Liver (tissue), 9 donors: ENCODE results near the gene N4BP3. TPM values are rescaled to one million over a fixed set of nuclear protein-coding genes. Genes with fewer than 3 reads are reported as not detected.
"Not testable (repeated sequence)": the region's sequence is repeated elsewhere in the genome, so short reads cannot be mapped to it uniquely, and the experiment has no call there.

Experiments
- DNase-seq: peaks from one replicate; pipeline ENCODE4 v3.0.0-alpha.2; 2017; ENCODE audit warnings: low spot score
- H3K27ac ChIP-seq, 2 donors: one replicate each; pipeline ENCODE4 v1.7.0; 2013; ENCODE audit warnings: inconsistent platforms in 2 of 2, low read length in 2 of 2, control low read depth in 1 of 2, low read depth in 1 of 2, mild to moderate bottlenecking in 1 of 2
- H3K27me3 ChIP-seq, 4 donors: one replicate each; pipeline versions ENCODE4 v1.6.1 to v1.7.0; 2013; ENCODE audit warnings: low read length in 3 of 4, inconsistent platforms in 1 of 4, mild to moderate bottlenecking in 1 of 4, moderate library complexity in 1 of 4; ENCODE audit not compliant: control insufficient read depth in 4 of 4, insufficient read depth in 4 of 4
- H3K36me3 ChIP-seq, 4 donors: one replicate each; pipeline versions ENCODE4 v1.6.1 to v1.7.0; 2013; ENCODE audit warnings: low read length in 3 of 4, mild to moderate bottlenecking in 3 of 4, low read depth in 1 of 4, moderate library complexity in 1 of 4; ENCODE audit not compliant: control insufficient read depth in 4 of 4, insufficient read depth in 3 of 4
- H3K4me1 ChIP-seq, 4 donors: one replicate each; pipeline versions ENCODE4 v1.6.1 to v1.7.0; 2013; ENCODE audit warnings: low read length in 3 of 4, mild to moderate bottlenecking in 3 of 4, moderate library complexity in 1 of 4; ENCODE audit not compliant: control insufficient read depth in 4 of 4, insufficient read depth in 4 of 4
- H3K4me3 ChIP-seq, 3 donors: one replicate each; pipeline versions ENCODE4 v1.6.1 to v1.7.0; 2013; ENCODE audit warnings: low read length in 3 of 3, control low read depth in 1 of 3, low read depth in 1 of 3, mild to moderate bottlenecking in 1 of 3
- H3K9ac ChIP-seq, 2 donors: one replicate each; pipeline ENCODE4 v1.7.0; 2013; ENCODE audit warnings: low read length in 2 of 2, mild to moderate bottlenecking in 2 of 2, moderate library complexity in 2 of 2, control low read depth in 1 of 2, low read depth in 1 of 2
- H3K9me3 ChIP-seq, 4 donors: one replicate each; pipeline versions ENCODE4 v1.6.1 to v1.7.0; 2013; ENCODE audit warnings: low read length in 3 of 4; ENCODE audit not compliant: control insufficient read depth in 4 of 4
- FOXA1 ChIP-seq: IDR thresholded peaks from 2 replicates; pipeline ENCODE4 v1.6.1; 2016; ENCODE audit warnings: antibody characterized with exemption
- FOXA2 ChIP-seq: IDR thresholded peaks from 2 replicates; pipeline ENCODE4 v1.6.1; 2016; ENCODE audit warnings: antibody characterized with exemption
- GABPA ChIP-seq, 2 donors: IDR thresholded peaks in 1 of 2; conservative IDR thresholded peaks in 1 of 2; 2 replicates each; pipeline ENCODE4 v1.6.1; 2016; ENCODE audit warnings: antibody characterized with exemption in 2 of 2, mild to moderate bottlenecking in 1 of 2, moderate library complexity in 1 of 2
- HNF4A ChIP-seq, 2 donors: conservative IDR thresholded peaks; 2 replicates each; pipeline ENCODE4 v1.6.1; 2016; ENCODE audit warnings: antibody characterized with exemption in 2 of 2, mild to moderate bottlenecking in 2 of 2
- JUND ChIP-seq, 2 donors: IDR thresholded peaks; 2 replicates each; pipeline ENCODE4 v1.6.1; 2016; ENCODE audit warnings: antibody characterized with exemption in 2 of 2
- RAD21 ChIP-seq, 2 donors: IDR thresholded peaks; 2 replicates each; pipeline ENCODE4 v1.6.1; 2016; ENCODE audit warnings: antibody characterized with exemption in 2 of 2, mild to moderate bottlenecking in 2 of 2
- RXRA ChIP-seq, 2 donors: IDR thresholded peaks; 2 replicates each; pipeline ENCODE4 v1.6.1; 2017 to 2018; ENCODE audit warnings: antibody characterized with exemption in 2 of 2, mild to moderate bottlenecking in 1 of 2
- TAF1 ChIP-seq: conservative IDR thresholded peaks from 2 replicates; pipeline ENCODE4 v1.6.1; 2016; ENCODE audit warnings: antibody characterized with exemption, mild to moderate bottlenecking
- YY1 ChIP-seq: IDR thresholded peaks from 2 replicates; pipeline ENCODE4 v1.6.1; 2016; ENCODE audit warnings: antibody characterized with exemption, mild to moderate bottlenecking
- WGBS: extraction: QIAGEN DNeasy Blood & Tissue Kit; methylation state at CpG from one replicate; pipeline ENCODE4 v1.1.7; 2013; 5-methylcytosine and 5-hydroxymethylcytosine counted together
- polyA plus RNA-seq, 2 donors: library from polyadenylated mRNA; stranded (reverse) in 1 of 2; unstranded in 1 of 2; fragments of 200-250 nt in 1 of 2; fragments of >200 nt in 1 of 2; fragmentation: Nextera tagmentation in 1 of 2; extraction: Ambion mirVana in 1 of 2; gene quantifications; one replicate each; pipeline versions ENCODE4 v1.2.1 to v1.2.3, GENCODE V29; 2013 to 2015
- total RNA-seq, 2 donors: library from RNA; depleted of rRNA; stranded (reverse); fragments of >200 nt; gene quantifications; one replicate each; pipeline ENCODE4 v1.2.3, GENCODE V29; 2014
- TF ChIP-seq, protein P1 (sequence below): IDR thresholded peaks from 2 replicates; pipeline ENCODE4 v1.6.1; 2016; ENCODE audit warnings: antibody characterized with exemption
- TF ChIP-seq, protein P2 (sequence below): IDR thresholded peaks from 2 replicates; pipeline ENCODE4 v1.6.1; 2016; ENCODE audit warnings: antibody characterized with exemption
- TF ChIP-seq, protein P3 (sequence below): IDR thresholded peaks from 2 replicates; pipeline ENCODE4 v1.6.1; 2016; ENCODE audit warnings: antibody characterized with exemption
- donor health status: healthy.
- donor health status: healthy.
- donor health status: healthy.
- donor health status: healthy.
- donor health status: healthy.

The N4BP3 gene
- total and polyA plus RNA-seq, 4 donors = 0.06 to 0.28 (median 0.08) TPM; not detected in 1

DNA sequence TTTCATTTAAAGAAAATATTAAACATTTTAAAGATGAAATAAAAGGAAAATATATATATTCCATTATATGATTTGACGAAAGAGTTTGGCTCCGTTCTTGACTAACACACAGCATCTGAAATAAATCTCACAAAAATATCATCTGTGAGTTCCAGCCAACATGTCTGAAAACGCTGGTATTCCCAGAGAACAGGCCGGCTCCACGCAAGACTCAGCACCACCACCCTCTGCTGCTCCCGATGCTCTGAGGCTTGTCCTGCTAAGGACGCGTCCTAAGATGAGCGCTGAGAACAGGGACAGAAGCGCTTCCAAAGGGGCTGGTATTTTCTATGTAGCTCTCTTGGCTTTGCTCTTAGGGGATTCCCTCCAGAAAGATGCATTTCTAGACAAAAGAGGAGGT is 40.6 kb upstream of the N4BP3 start:
- WGBS = 81% methylated on average over 10 of the region's 10 CpGs

GRCh38 chr5:178074266-178074952 is 38.9 kb upstream of the N4BP3 start:
- WGBS = 52% methylated on average over 14 of the region's 14 CpGs

More for the DNA sequence above, 40.6 kb upstream of the N4BP3 start:
- Histone ChIP-seq H3K9ac (no peak overlapping the region), H3K4me1 (peaks cover 0 to 2% (median 0%) of the 10 kb centered on the region in 4 donors), H3K27me3 (peaks cover 0 to 4% (median under 1%) of the 10 kb centered on the region in 4 donors), H3K9me3 (no peaks in the 10 kb centered on the region), H3K36me3 (no peaks in the 10 kb centered on the region), H3K4me3 (no peak overlapping the region), H3K27ac (no peak overlapping the region)
- TF ChIP-seq, protein P1, sequence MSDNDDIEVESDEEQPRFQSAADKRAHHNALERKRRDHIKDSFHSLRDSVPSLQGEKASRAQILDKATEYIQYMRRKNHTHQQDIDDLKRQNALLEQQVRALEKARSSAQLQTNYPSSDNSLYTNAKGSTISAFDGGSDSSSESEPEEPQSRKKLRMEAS = no peak
- no peak for TF ChIP-seq HNF4A (conservative IDR thresholded peaks at IDR 0.05)
- TF ChIP-seq YY1 = no peak
- no peak for TF ChIP-seq GABPA (IDR thresholded peaks at IDR 0.05 in 1 of 2, conservative IDR thresholded peaks at IDR 0.05 in 1 of 2)
- TF ChIP-seq, protein P2, sequence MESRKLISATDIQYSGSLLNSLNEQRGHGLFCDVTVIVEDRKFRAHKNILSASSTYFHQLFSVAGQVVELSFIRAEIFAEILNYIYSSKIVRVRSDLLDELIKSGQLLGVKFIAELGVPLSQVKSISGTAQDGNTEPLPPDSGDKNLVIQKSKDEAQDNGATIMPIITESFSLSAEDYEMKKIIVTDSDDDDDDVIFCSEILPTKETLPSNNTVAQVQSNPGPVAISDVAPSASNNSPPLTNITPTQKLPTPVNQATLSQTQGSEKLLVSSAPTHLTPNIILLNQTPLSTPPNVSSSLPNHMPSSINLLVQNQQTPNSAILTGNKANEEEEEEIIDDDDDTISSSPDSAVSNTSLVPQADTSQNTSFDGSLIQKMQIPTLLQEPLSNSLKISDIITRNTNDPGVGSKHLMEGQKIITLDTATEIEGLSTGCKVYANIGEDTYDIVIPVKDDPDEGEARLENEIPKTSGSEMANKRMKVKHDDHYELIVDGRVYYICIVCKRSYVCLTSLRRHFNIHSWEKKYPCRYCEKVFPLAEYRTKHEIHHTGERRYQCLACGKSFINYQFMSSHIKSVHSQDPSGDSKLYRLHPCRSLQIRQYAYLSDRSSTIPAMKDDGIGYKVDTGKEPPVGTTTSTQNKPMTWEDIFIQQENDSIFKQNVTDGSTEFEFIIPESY = no peak
- no peak for TF ChIP-seq RXRA (IDR thresholded peaks at IDR 0.05)
- no peak for TF ChIP-seq JUND (IDR thresholded peaks at IDR 0.05)
- TF ChIP-seq RAD21 (IDR thresholded peaks at IDR 0.05) = no peak
- no peak for TF ChIP-seq FOXA1
- TF ChIP-seq, protein P3, sequence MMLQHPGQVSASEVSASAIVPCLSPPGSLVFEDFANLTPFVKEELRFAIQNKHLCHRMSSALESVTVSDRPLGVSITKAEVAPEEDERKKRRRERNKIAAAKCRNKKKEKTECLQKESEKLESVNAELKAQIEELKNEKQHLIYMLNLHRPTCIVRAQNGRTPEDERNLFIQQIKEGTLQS = no peak
- no peak for TF ChIP-seq FOXA2
- no peak for TF ChIP-seq TAF1
- no peak for DNase-seq

GRCh38 chr5:178076965-178077364 is 36.4 kb upstream of the N4BP3 start:
- DNase-seq, H3K36me3 ChIP-seq, H3K9ac ChIP-seq, H3K9me3 ChIP-seq, H3K4me1 ChIP-seq, H3K4me3 ChIP-seq, H3K27ac ChIP-seq, H3K27me3 ChIP-seq: not testable (repeated sequence)
- 90% methylated on average over 4 of the region's 4 CpGs for WGBS

More at GRCh38 chr5:178074266-178074952, 38.9 kb upstream of the N4BP3 start:
- H3K4me1 ChIP-seq = peaks cover 0 to 2% (median 0%) of the 10 kb centered on the region in 4 donors
- H3K4me3 ChIP-seq = no peak overlapping the region
- no peaks in the 10 kb centered on the region for H3K9me3 ChIP-seq
- TF ChIP-seq, protein P2 = no peak
- TF ChIP-seq RXRA (IDR thresholded peaks at IDR 0.05) (no peak), FOXA1 (no peak), YY1 (no peak), FOXA2 (no peak), GABPA (IDR thresholded peaks at IDR 0.05 in 1 of 2, conservative IDR thresholded peaks at IDR 0.05 in 1 of 2) (no peak), TAF1 (no peak), HNF4A (conservative IDR thresholded peaks at IDR 0.05) (no peak)
- TF ChIP-seq, protein P3 = no peak
- DNase-seq = no peak
- no peak overlapping the region for H3K27ac ChIP-seq
- H3K27me3 ChIP-seq = peaks cover 0 to 4% (median under 1%) of the 10 kb centered on the region in 4 donors
- no peak overlapping the region for H3K9ac ChIP-seq
- H3K36me3 ChIP-seq = no peaks in the 10 kb centered on the region
